Measurements from ENCODE around the gene IL11RA.

IL11RA gene

GRCh38 chr9:34675869-34676268 lies 23.9 kb downstream of the IL11RA start:
- Histone ChIP-seq H3K9me3 (ENCODE audit: control insufficient read depth, insufficient read depth, low read length) (no peaks in the 10 kb centered on the region), H3F3A (ENCODE audit: control insufficient read depth, insufficient read depth) (no peaks in the 10 kb centered on the region), H3K27ac (ENCODE audit: low read depth, low read length) (no peak overlapping the region), H4K20me1 (ENCODE audit: control insufficient read depth, insufficient read depth, low read depth, low read length) (no peaks in the 10 kb centered on the region), H3K4me1 (ENCODE audit: control insufficient read depth, low read length) (no peaks in the 10 kb centered on the region), H3K36me3 (ENCODE audit: control insufficient read depth, low read length) (no peaks in the 10 kb centered on the region), H3K4me2 (ENCODE audit: low read length) (no peak overlapping the region), H3K79me2 (ENCODE audit: control insufficient read depth, low read length) (no peaks in the 10 kb centered on the region), H3K27me3 (ENCODE audit: control insufficient read depth, low read length) (no peaks in the 10 kb centered on the region), H3K4me3 (ENCODE audit: low read length) (no peak overlapping the region), H3K9me2 (replicated peaks; ENCODE audit: control insufficient read depth, low read length) (no peaks in the 10 kb centered on the region)
- TF ChIP-seq CTCF (IDR thresholded peaks at IDR 0.05; ENCODE audit: low read depth, low read length, poor library complexity, severe bottlenecking) (no peak), EZH2phosphoT487 (IDR thresholded peaks at IDR 0.05; ENCODE audit: borderline replicate concordance, low read length) (no peak)

- no peaks in the 10 kb centered on the region for H3F3A ChIP-seq (ENCODE audit: control insufficient read depth, insufficient read depth)
Measured at GRCh38 chr9:34684145-34684544, 32.2 kb downstream of the IL11RA start.

GRCh38 chr9:34684816-34685215 lies 32.8 kb downstream of the IL11RA start:
- Histone ChIP-seq H3F3A (ENCODE audit: control insufficient read depth, insufficient read depth) (no peaks in the 10 kb centered on the region), H3K9me2 (replicated peaks; ENCODE audit: control insufficient read depth, low read length) (no peaks in the 10 kb centered on the region), H3K27ac (ENCODE audit: low read depth, low read length) (no peak overlapping the region), H4K20me1 (ENCODE audit: control insufficient read depth, insufficient read depth, low read depth, low read length) (no peaks in the 10 kb centered on the region), H3K4me1 (ENCODE audit: control insufficient read depth, low read length) (no peaks in the 10 kb centered on the region), H3K4me3 (ENCODE audit: low read length) (no peak overlapping the region), H3K36me3 (ENCODE audit: control insufficient read depth, low read length) (no peaks in the 10 kb centered on the region), H3K27me3 (ENCODE audit: control insufficient read depth, low read length) (no peaks in the 10 kb centered on the region), H3K4me2 (ENCODE audit: low read length) (no peak overlapping the region), H3K79me2 (ENCODE audit: control insufficient read depth, low read length) (no peaks in the 10 kb centered on the region), H3K9me3 (ENCODE audit: control insufficient read depth, insufficient read depth, low read length) (no peaks in the 10 kb centered on the region)
- TF ChIP-seq EZH2phosphoT487 (IDR thresholded peaks at IDR 0.05; ENCODE audit: borderline replicate concordance, low read length) (no peak), CTCF (IDR thresholded peaks at IDR 0.05; ENCODE audit: low read depth, low read length, poor library complexity, severe bottlenecking) (no peak)

More at GRCh38 chr9:34684145-34684544, 32.2 kb downstream of the IL11RA start:
- Histone ChIP-seq H3K4me2 (ENCODE audit: low read length) (no peak overlapping the region), H3K9me2 (replicated peaks; ENCODE audit: control insufficient read depth, low read length) (no peaks in the 10 kb centered on the region), H3K9me3 (ENCODE audit: control insufficient read depth, insufficient read depth, low read length) (no peaks in the 10 kb centered on the region), H3K4me1 (ENCODE audit: control insufficient read depth, low read length) (no peaks in the 10 kb centered on the region), H3K79me2 (ENCODE audit: control insufficient read depth, low read length) (no peaks in the 10 kb centered on the region), H4K20me1 (ENCODE audit: control insufficient read depth, insufficient read depth, low read depth, low read length) (no peaks in the 10 kb centered on the region), H3K4me3 (ENCODE audit: low read length) (no peak overlapping the region), H3K36me3 (ENCODE audit: control insufficient read depth, low read length) (no peaks in the 10 kb centered on the region), H3K27ac (ENCODE audit: low read depth, low read length) (no peak overlapping the region), H3K27me3 (ENCODE audit: control insufficient read depth, low read length) (no peaks in the 10 kb centered on the region)
- TF ChIP-seq EZH2phosphoT487 (IDR thresholded peaks at IDR 0.05; ENCODE audit: borderline replicate concordance, low read length) (no peak), CTCF (IDR thresholded peaks at IDR 0.05; ENCODE audit: low read depth, low read length, poor library complexity, severe bottlenecking) (no peak)

DNA sequence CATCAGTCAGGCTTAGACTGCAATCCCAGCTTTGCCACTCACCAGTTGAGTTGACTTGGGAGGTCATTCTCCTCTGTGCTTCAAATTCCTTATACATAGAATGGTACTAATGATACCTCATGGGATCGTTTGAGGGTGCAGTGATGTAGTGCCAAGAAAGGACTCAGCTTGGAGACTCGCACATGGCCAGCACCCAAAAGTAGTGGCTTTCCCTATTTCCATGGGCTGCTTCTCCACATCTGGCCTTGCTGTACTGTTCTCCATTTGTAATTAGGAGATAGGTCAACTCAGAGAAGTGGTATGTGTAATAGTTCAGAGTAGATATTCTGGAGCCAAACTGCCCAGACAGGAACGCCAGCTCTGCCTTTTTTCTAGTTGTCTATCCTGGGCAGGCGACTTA lies 33.6 kb downstream of the IL11RA start:
- TF ChIP-seq CTCF (IDR thresholded peaks at IDR 0.05; ENCODE audit: low read depth, low read length, poor library complexity, severe bottlenecking) (no peak), EZH2phosphoT487 (IDR thresholded peaks at IDR 0.05; ENCODE audit: borderline replicate concordance, low read length) (no peak)
- H3K4me3 ChIP-seq (ENCODE audit: low read length): no peak overlapping the region
- no peaks in the 10 kb centered on the region for H3F3A ChIP-seq (ENCODE audit: control insufficient read depth, insufficient read depth)
- H3K27ac ChIP-seq (ENCODE audit: low read depth, low read length): no peak overlapping the region
- H3K9me3 ChIP-seq (ENCODE audit: control insufficient read depth, insufficient read depth, low read length): no peaks in the 10 kb centered on the region
- no peak overlapping the region for H3K4me2 ChIP-seq (ENCODE audit: low read length)
- no peaks in the 10 kb centered on the region for H3K79me2 ChIP-seq (ENCODE audit: control insufficient read depth, low read length)
- no peaks in the 10 kb centered on the region for H3K9me2 ChIP-seq (replicated peaks; ENCODE audit: control insufficient read depth, low read length)
- H3K36me3 ChIP-seq (ENCODE audit: control insufficient read depth, low read length): no peaks in the 10 kb centered on the region
- no peaks in the 10 kb centered on the region for H3K4me1 ChIP-seq (ENCODE audit: control insufficient read depth, low read length)
- H4K20me1 ChIP-seq (ENCODE audit: control insufficient read depth, insufficient read depth, low read depth, low read length): no peaks in the 10 kb centered on the region
- H3K27me3 ChIP-seq (ENCODE audit: control insufficient read depth, low read length): no peaks in the 10 kb centered on the region

Data from DOHH2 (cell line).